Measurements from ENCODE around the gene VPS11.

DNA sequence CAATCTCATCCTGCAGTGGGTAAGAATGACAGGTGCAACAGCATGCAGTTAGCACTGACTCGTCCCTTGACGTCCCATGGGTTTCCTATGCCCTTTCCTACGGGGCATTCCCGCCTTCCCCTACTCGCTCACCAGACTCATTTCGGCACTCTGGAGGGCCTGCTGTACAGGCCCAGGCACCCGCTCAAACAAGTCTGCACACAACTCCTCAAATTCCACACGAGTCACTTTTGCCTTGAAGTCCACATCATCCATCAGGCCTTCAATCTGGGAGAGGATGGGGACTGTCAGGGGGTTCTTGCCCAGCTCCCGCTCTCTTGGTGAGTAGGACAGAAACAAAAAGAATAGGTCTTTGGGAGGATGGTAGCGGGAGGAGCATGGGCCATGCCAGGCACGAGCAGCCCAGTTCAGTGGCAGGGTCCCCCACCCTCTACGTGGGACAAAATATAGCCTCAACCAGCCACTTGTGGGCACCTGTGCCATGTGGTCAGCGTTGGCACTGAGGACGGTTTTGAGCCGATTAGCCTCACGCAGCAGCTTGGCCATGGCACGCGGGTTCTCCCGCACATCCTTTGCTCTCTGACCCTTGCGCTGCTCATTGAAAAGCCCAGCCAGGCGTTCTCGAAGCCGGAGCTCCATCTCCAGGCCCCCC is 15.3 kb upstream of the VPS11 start:
- TF ChIP-seq, protein P1, sequence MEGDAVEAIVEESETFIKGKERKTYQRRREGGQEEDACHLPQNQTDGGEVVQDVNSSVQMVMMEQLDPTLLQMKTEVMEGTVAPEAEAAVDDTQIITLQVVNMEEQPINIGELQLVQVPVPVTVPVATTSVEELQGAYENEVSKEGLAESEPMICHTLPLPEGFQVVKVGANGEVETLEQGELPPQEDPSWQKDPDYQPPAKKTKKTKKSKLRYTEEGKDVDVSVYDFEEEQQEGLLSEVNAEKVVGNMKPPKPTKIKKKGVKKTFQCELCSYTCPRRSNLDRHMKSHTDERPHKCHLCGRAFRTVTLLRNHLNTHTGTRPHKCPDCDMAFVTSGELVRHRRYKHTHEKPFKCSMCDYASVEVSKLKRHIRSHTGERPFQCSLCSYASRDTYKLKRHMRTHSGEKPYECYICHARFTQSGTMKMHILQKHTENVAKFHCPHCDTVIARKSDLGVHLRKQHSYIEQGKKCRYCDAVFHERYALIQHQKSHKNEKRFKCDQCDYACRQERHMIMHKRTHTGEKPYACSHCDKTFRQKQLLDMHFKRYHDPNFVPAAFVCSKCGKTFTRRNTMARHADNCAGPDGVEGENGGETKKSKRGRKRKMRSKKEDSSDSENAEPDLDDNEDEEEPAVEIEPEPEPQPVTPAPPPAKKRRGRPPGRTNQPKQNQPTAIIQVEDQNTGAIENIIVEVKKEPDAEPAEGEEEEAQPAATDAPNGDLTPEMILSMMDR (IDR thresholded peaks at IDR 0.05) = no peak
- TF ChIP-seq POLR2A (IDR thresholded peaks at IDR 0.05) = no peak

Measured in heart left ventricle (tissue), 13 donors.